ENCODE results near the gene HOXB13.

Gene HOXB13

DNA sequence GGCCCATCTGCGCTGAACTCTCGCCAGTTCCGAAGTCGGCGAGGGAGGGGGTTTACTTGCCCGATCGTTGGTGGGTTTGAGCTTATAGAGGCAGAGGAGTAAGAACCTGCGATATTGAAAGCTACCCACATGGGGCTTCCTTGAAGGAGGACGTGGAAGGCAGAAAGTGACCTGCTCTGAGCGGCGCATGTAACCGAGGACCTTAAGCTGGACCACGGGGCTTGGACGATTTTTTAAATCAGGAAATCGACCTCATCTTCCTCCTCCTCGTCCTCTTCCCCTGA, 3.6 kb downstream of the HOXB13 start:
- no peak overlapping the region for H3K4me3 ChIP-seq (ENCODE audit: low read depth, low read length)

DNA sequence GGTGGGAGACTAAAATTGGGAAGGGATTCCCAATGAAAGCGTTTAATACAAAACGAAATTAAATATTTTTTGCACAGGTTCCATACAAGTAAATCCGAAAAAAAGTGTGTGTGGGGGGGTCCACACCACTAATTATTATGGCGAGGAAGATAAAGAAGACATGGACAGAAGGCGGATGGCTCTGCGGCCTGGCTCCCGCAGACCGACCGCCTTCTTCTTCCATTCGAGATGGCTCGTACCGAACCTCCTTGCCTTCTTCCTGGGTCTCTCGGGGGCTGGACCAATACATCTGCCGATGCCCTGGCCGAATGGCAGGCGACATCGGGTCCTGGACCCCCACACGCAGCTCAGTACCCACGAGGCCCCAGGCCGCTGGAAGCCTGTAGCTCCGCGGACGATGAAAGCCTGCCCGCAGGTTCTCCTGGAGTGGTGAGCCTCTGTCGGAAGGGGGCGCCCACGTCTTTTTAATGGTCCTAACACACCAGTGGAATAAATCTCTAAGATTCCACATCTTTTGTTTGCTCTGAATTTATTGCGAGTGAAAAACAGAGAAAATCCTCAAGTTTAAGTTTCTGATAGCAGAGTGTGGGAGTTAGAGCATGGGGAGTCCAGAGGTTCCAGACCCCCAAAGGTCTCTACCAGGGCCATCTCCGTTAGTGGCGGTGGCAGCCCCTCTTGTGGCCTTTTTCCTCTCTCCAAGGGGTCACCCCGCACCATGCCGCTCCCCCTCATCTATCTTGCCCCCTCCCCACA, 4.1 kb downstream of the HOXB13 start:
- Histone ChIP-seq H3K4me2 (ENCODE audit: low read length) (no peak overlapping the region), H3K4me3 (ENCODE audit: low read depth, low read length) (no peak overlapping the region), H3K79me2 (no peaks in the 10 kb centered on the region), H3K27ac (no peak overlapping the region), H2AFZ (no peak overlapping the region), H3K4me1 (no peaks in the 10 kb centered on the region), H3K9ac (no peak overlapping the region), H3K36me3 (ENCODE audit: control insufficient read depth, insufficient read depth, low read length) (no peaks in the 10 kb centered on the region), H3K9me3 (ENCODE audit: control insufficient read depth, low read length) (no peaks in the 10 kb centered on the region), H3K27me3 (ENCODE audit: control insufficient read depth, insufficient read depth, low read length) (peaks cover 53% of the 10 kb centered on the region)
- TF ChIP-seq, protein P1, sequence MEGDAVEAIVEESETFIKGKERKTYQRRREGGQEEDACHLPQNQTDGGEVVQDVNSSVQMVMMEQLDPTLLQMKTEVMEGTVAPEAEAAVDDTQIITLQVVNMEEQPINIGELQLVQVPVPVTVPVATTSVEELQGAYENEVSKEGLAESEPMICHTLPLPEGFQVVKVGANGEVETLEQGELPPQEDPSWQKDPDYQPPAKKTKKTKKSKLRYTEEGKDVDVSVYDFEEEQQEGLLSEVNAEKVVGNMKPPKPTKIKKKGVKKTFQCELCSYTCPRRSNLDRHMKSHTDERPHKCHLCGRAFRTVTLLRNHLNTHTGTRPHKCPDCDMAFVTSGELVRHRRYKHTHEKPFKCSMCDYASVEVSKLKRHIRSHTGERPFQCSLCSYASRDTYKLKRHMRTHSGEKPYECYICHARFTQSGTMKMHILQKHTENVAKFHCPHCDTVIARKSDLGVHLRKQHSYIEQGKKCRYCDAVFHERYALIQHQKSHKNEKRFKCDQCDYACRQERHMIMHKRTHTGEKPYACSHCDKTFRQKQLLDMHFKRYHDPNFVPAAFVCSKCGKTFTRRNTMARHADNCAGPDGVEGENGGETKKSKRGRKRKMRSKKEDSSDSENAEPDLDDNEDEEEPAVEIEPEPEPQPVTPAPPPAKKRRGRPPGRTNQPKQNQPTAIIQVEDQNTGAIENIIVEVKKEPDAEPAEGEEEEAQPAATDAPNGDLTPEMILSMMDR (IDR thresholded peaks at IDR 0.05): peak; percentile 55

More for the DNA sequence above, 3.6 kb downstream of the HOXB13 start:
- no peak overlapping the region for H2AFZ ChIP-seq
- no peak overlapping the region for H3K9ac ChIP-seq
- H3K4me2 ChIP-seq (ENCODE audit: low read length): no peak overlapping the region
- H3K79me2 ChIP-seq: no peaks in the 10 kb centered on the region
- H3K9me3 ChIP-seq (ENCODE audit: control insufficient read depth, low read length): no peaks in the 10 kb centered on the region
- H3K36me3 ChIP-seq (ENCODE audit: control insufficient read depth, insufficient read depth, low read length): no peaks in the 10 kb centered on the region
- peaks cover 51% of the 10 kb centered on the region for H3K27me3 ChIP-seq (ENCODE audit: control insufficient read depth, insufficient read depth, low read length)
- no peak overlapping the region for H3K27ac ChIP-seq
- no peaks in the 10 kb centered on the region for H3K4me1 ChIP-seq
- TF ChIP-seq, protein P1 (IDR thresholded peaks at IDR 0.05): no peak

DNA sequence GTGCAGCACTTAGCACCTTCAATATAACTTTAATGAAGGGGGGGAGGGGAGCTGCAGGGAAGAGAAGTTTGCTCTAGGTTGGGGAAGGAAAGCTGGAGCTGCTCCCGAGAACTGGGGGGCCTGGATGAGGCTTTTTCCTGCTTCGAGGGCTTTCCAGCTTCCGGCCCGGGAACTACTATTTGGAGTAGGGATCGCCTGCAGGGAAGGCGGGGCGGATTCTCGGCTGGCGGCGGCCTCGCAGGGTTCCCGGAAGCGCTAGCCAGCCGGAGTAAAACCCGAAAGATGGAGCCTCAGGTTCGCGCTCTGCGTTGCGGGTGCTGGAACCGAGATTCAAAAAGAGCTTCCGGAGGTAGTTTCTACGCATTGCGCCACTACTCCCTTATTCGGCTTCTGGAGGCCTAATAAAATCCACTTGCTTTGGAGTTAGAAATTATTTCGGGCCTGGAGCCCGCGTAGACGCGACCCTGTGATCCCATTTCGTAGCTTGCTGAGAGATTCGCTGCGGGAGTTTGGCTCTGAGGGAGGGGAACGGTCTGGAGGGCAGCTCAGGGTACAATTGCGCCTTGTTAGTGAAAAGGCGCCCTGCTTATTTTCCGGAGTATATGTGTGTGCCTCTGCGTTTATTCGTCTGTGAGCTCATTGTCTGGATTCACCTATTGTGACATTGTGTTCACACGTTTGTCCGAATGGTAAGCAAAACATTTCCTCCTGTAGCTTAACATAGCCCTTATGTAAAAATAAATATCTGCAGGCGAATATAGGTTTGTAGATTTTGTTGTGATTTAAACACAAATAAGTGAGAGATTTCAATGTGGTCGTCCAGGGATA, 4.9 kb downstream of the HOXB13 start:
- H3K9me3 ChIP-seq (ENCODE audit: control insufficient read depth, low read length): no peaks in the 10 kb centered on the region
- no peaks in the 10 kb centered on the region for H3K4me1 ChIP-seq
- H3K27me3 ChIP-seq (ENCODE audit: control insufficient read depth, insufficient read depth, low read length): peaks cover 55% of the 10 kb centered on the region
- H3K9ac ChIP-seq: no peak overlapping the region
- no peaks in the 10 kb centered on the region for H3K36me3 ChIP-seq (ENCODE audit: control insufficient read depth, insufficient read depth, low read length)
- H3K27ac ChIP-seq: no peak overlapping the region
- TF ChIP-seq, protein P1 (IDR thresholded peaks at IDR 0.05): no peak
- no peaks in the 10 kb centered on the region for H3K79me2 ChIP-seq
- no peak overlapping the region for H3K4me2 ChIP-seq (ENCODE audit: low read length)
- no peak overlapping the region for H2AFZ ChIP-seq
- no peak overlapping the region for H3K4me3 ChIP-seq (ENCODE audit: low read depth, low read length)

DNA sequence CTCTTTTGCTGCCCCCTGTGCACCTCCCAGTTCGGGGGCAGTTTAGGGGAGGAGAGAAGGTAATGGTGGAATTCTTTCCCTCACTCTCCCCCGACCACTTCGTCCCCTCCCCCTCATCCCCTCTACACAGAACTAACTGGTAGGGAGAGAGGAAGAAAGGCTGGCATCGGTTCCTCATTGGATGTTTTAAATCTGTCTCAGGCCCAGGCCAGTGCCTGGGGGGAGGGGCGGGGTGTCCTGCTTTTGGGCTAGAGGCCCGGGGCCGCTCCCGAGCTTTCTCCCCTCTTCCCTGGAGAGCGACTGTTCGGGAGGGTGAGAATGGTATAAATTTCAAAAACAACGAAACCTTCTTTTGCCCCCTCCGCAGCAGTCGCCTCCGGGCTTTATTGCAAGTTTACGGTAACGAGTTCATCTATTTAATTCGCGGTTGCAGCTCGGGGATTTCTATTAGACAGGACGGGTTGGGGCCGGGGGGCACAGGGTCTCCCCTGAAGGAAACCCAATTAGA, 5.6 kb downstream of the HOXB13 start, which contains the start of gene PRAC2:
PRAC2 (plus strand) TSS at position 271 of the 508 bp plus-strand sequence. CDS start 1,226 bp downstream, outside the sequence.
- no peak within 1 kb of the TSS for H2AFZ ChIP-seq
- no peaks in the 10 kb centered on the region for H3K4me1 ChIP-seq
- H3K27ac ChIP-seq: no peak within 1 kb of the TSS
- no peaks in the 10 kb centered on the region for H3K36me3 ChIP-seq (ENCODE audit: control insufficient read depth, insufficient read depth, low read length)
- no peaks in the 10 kb centered on the region for H3K9me3 ChIP-seq (ENCODE audit: control insufficient read depth, low read length)
- TF ChIP-seq, protein P1 (IDR thresholded peaks at IDR 0.05): no peak
- peaks cover 51% of the 10 kb centered on the region for H3K27me3 ChIP-seq (ENCODE audit: control insufficient read depth, insufficient read depth, low read length)
- H3K4me3 ChIP-seq (ENCODE audit: low read depth, low read length): no peak within 1 kb of the TSS
- no peak within 1 kb of the TSS for H3K4me2 ChIP-seq (ENCODE audit: low read length)
- no peaks in the 10 kb centered on the region for H3K79me2 ChIP-seq
- H3K9ac ChIP-seq: no peak within 1 kb of the TSS

Measured in parathyroid adenoma (tissue), 2 donors.